HG02970 (cell line): ENCODE data around the gene RERE.

ENCODE experiments used
- ATAC-seq: cut with Tn5 transposase; IDR thresholded peaks from one replicate; pipeline ENCODE4 v1.9.1; 2021; ENCODE audit warnings: mild to moderate bottlenecking, moderate library complexity, moderate number of reproducible peaks; ENCODE audit not compliant: unreplicated experiment, low FRiP score

RERE gene

GRCh38 chr1:8364528-8365442 is 452.7 kb downstream of the RERE start:
- ATAC-seq = no peak

GRCh38 chr1:8363767-8364301 is 453.6 kb downstream of the RERE start:
- no peak for ATAC-seq

- ATAC-seq = no peak
Observed at GRCh38 chr1:8363186-8363766, 454.2 kb downstream of the RERE start.

- ATAC-seq = no peak
Observed at GRCh38 chr1:8362701-8363101, 454.7 kb downstream of the RERE start.

- ATAC-seq = no peak
Observed at GRCh38 chr1:8361198-8361849, 456.1 kb downstream of the RERE start.

GRCh38 chr1:8360493-8361197 is 456.8 kb downstream of the RERE start:
- no peak for ATAC-seq

GRCh38 chr1:8359617-8360481 is 457.6 kb downstream of the RERE start:
- no peak for ATAC-seq

GRCh38 chr1:8358897-8359616 is 458.4 kb downstream of the RERE start:
- no peak for ATAC-seq

GRCh38 chr1:8358241-8358896 is 459.1 kb downstream of the RERE start:
- no peak for ATAC-seq

- ATAC-seq = no peak
Observed at GRCh38 chr1:8357329-8358101, 459.9 kb downstream of the RERE start.

- no peak for ATAC-seq
Observed at GRCh38 chr1:8356256-8357209, 460.9 kb downstream of the RERE start.

- ATAC-seq = no peak
Observed at GRCh38 chr1:8355439-8356255, 461.8 kb downstream of the RERE start.

GRCh38 chr1:8354038-8354437 is 463.4 kb downstream of the RERE start:
- ATAC-seq = no peak

- no peak for ATAC-seq
Observed at GRCh38 chr1:8352886-8353785, 464.3 kb downstream of the RERE start.

- ATAC-seq = no peak
Observed at GRCh38 chr1:8352471-8352845, 465.0 kb downstream of the RERE start.
